Breast epithelium (tissue), 4 donors: Measurements from ENCODE around the gene RAI1. TPM values are rescaled to one million over a fixed set of nuclear protein-coding genes. Genes with fewer than 3 reads are reported as not detected.
"Not testable (repeated sequence)": the region's sequence is repeated elsewhere in the genome, so short reads cannot be mapped to it uniquely, and the experiment has no call there.

Experiments
- DNase-seq, 2 donors: peaks; one replicate each; pipeline ENCODE4 v3.0.0-alpha.2; 2019; ENCODE audit warnings: low spot score in 2 of 2
- H3K27ac ChIP-seq, 2 donors: fragments of 200-600 bp; sonication (generic) in 1 of 2; one replicate each; pipeline ENCODE4 v1.5.1; 2016 to 2019; ENCODE audit warnings: mild to moderate bottlenecking in 1 of 2
- H3K27me3 ChIP-seq, 2 donors: fragments of 200-600 bp; sonication (generic) in 1 of 2; one replicate each; pipeline versions ENCODE4 v1.5.1 to v1.6.0; 2017 to 2019; ENCODE audit warnings: control low read depth in 1 of 2, mild to moderate bottlenecking in 1 of 2
- H3K36me3 ChIP-seq: fragments of 200-600 bp; one replicate; pipeline ENCODE4 v1.5.1; 2019
- H3K4me1 ChIP-seq, 2 donors: fragments of 200-600 bp; sonication (generic); one replicate each; pipeline ENCODE4 v1.5.1; 2016 to 2019; ENCODE audit warnings: control low read depth in 1 of 2
- H3K4me3 ChIP-seq, 3 donors: fragments of 200-600 bp; sonication (generic); 1 replicate in 2 of 3; 2 replicates in 1 of 3; pipeline ENCODE4 v1.5.1; 2016 to 2019; ENCODE audit warnings: mild to moderate bottlenecking in 3 of 3, moderate library complexity in 2 of 3
- H3K9me3 ChIP-seq, 2 donors: fragments of 200-600 bp; sonication (generic) in 1 of 2; one replicate each; pipeline ENCODE4 v1.5.1; 2016 to 2019; ENCODE audit warnings: control low read depth in 1 of 2
- POLR2A ChIP-seq: fragments of 450-650 bp; IDR thresholded peaks from one replicate; pipeline ENCODE4 v1.6.1; 2016; ENCODE audit warnings: antibody characterized with exemption, mild to moderate bottlenecking, moderate library complexity
- POLR2AphosphoS5 ChIP-seq, 3 donors: sonication (generic); formaldehyde crosslinking; IDR thresholded peaks; one replicate each; pipeline ENCODE4 v1.6.1; 2017; ENCODE audit warnings: antibody characterized with exemption in 3 of 3
- intact Hi-C: fragments of 100-400 bp; cut with DNase I; formaldehyde crosslinking; loops from one replicate; pipeline ENCODE4 v1.15.1; 2023; ENCODE audit warnings: low total_unique reads
- total RNA-seq, 3 donors: library from RNA; depleted of rRNA; stranded (reverse); fragments of >200 nt; gene quantifications; one replicate each; pipeline ENCODE4 v1.1.0, GENCODE V29; 2016
- TF ChIP-seq, protein P1 (sequence below), 3 donors: fragments of 450-650 bp; IDR thresholded peaks; one replicate each; pipeline ENCODE4 v1.5.1; 2016 to 2017; ENCODE audit warnings: antibody characterized with exemption in 3 of 3, mild to moderate bottlenecking in 3 of 3, moderate library complexity in 3 of 3

Gene RAI1
- total RNA-seq, 3 donors from 2014 or later: 5.6 to 25.6 (median 20.6) TPM

DNA sequence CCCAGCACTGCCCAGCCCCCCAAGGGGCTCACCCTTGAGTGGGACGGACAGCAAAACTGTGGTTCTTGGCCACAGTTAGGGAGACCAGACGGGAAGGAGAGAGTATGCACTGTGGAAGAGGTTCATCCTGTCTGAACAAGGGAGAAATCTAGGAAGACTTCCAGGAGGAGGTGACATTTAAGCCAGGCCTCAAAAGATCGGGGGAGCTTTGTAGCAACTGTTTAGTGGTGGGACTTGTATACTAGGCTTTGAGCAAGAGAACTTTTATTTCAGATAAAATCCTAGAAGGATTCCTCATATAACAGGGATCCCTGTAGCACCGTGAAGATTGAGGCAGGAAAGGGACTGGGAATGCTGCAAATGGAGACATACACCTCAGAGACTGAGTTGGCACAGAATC lies 124.8 kb downstream of the RAI1 start:
- no peaks in the 10 kb centered on the region for H3K9me3 ChIP-seq
- no peaks in the 10 kb centered on the region for H3K36me3 ChIP-seq
- peaks cover 0 to 7% of the 10 kb centered on the region in 2 donors for H3K4me1 ChIP-seq
- H3K4me3 ChIP-seq: no peak overlapping the region
- H3K27me3 ChIP-seq: no peaks in the 10 kb centered on the region
- H3K27ac ChIP-seq: peak overlapping the region in 1 of 2 donors; percentile 17
- TF ChIP-seq, protein P1, sequence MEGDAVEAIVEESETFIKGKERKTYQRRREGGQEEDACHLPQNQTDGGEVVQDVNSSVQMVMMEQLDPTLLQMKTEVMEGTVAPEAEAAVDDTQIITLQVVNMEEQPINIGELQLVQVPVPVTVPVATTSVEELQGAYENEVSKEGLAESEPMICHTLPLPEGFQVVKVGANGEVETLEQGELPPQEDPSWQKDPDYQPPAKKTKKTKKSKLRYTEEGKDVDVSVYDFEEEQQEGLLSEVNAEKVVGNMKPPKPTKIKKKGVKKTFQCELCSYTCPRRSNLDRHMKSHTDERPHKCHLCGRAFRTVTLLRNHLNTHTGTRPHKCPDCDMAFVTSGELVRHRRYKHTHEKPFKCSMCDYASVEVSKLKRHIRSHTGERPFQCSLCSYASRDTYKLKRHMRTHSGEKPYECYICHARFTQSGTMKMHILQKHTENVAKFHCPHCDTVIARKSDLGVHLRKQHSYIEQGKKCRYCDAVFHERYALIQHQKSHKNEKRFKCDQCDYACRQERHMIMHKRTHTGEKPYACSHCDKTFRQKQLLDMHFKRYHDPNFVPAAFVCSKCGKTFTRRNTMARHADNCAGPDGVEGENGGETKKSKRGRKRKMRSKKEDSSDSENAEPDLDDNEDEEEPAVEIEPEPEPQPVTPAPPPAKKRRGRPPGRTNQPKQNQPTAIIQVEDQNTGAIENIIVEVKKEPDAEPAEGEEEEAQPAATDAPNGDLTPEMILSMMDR (IDR thresholded peaks at IDR 0.05): no peak
- TF ChIP-seq POLR2A (no peak), POLR2AphosphoS5 (IDR thresholded peaks at IDR 0.05) (no peak)
- DNase-seq: no peak
- intact Hi-C loops: no loop called here

DNA sequence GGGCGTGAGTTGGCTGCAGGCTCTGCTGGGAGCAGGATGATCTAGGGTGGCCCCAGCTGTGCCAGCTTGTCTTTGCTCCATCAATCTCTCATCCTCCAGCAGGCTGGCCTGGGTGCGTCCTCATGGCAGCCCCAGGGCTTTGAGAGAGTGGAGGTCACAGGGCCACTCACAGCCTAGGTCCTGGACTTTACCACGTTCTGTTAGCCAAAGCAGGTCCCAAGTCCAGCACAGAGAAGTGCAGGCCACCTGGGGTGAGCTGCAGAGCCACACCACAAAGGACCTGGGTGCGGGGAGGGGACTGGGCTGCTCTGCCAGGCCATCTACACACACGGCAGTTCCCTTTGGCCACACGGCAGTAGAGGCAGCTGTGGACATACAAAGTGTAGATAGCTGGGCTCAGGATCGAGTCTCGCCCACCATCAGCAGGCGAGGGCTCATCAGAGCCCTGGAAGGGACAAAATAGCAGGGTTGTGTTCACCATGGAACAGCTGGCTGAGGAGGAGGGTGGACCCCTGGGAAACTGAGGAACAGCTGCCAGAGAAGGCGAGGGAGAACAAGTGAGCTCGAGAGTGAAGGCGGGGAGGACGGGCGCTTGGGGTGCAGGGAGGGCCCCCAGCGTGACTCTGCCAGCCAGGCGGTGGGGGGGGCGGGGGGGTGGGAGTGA lies 125.5 kb downstream of the RAI1 start:
- no peak overlapping the region for H3K4me3 ChIP-seq
- intact Hi-C loops: no loop called here
- TF ChIP-seq POLR2A: no peak
- no peak for TF ChIP-seq POLR2AphosphoS5 (IDR thresholded peaks at IDR 0.05)
- TF ChIP-seq, protein P1 (IDR thresholded peaks at IDR 0.05): no peak
- no peaks in the 10 kb centered on the region for H3K36me3 ChIP-seq
- H3K27me3 ChIP-seq: no peaks in the 10 kb centered on the region
- no peaks in the 10 kb centered on the region for H3K9me3 ChIP-seq
- H3K4me1 ChIP-seq: peaks cover 0 to 7% of the 10 kb centered on the region in 2 donors
- no peak for DNase-seq
- H3K27ac ChIP-seq: no peak overlapping the region

DNA sequence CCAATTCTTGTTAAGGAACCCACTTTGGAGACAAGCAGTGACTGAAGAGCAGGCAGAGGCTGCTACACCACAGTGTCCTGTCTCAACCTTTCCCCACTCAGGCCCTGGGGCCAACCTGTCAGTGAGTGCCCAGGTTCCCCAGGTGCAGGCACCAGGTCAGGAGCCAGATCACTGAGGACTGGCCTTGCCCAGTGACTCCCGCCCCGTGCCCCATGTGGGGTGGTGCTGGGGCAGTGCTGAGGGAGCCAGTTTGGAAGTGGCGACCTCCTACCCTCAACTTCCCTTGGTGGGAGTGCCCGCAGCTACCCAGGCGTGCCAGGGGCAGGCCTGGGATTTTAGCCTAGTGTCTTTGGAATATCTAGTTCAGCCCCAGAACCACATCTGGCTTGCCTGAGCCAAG lies 126.2 kb downstream of the RAI1 start:
- H3K36me3 ChIP-seq: no peaks in the 10 kb centered on the region
- peaks cover 0 to 11% of the 10 kb centered on the region in 2 donors for H3K4me1 ChIP-seq
- intact Hi-C loops: no loop called here
- no peak overlapping the region for H3K4me3 ChIP-seq
- no peaks in the 10 kb centered on the region for H3K9me3 ChIP-seq
- no peak for DNase-seq
- no peak for TF ChIP-seq POLR2A
- TF ChIP-seq POLR2AphosphoS5 (IDR thresholded peaks at IDR 0.05): no peak
- TF ChIP-seq, protein P1 (IDR thresholded peaks at IDR 0.05): no peak
- peak overlapping the region in 1 of 2 donors; percentile 20 for H3K27ac ChIP-seq
- H3K27me3 ChIP-seq: no peaks in the 10 kb centered on the region

DNA sequence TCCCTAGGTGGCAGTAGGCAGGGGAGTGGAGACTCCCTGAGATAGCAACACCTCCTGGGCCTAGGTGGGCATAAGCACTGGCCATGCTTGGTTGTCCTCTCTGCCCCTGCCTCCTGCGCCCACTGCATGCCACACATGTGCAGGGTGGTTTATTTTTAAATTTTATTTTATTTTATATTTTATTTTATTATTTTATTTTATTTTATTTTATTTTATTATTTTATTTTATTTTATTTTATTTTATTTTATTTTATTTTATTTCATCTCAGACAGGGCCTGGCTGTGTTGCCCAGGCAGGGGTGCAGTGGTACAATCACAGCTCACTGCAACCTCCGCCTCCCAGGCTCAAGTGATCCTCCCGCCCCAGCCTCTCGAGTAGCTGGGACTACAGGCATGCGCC lies 126.9 kb downstream of the RAI1 start:
- H3K4me3 ChIP-seq, H3K36me3 ChIP-seq, DNase-seq, intact Hi-C loops, H3K27ac ChIP-seq, H3K9me3 ChIP-seq, H3K27me3 ChIP-seq: not testable (repeated sequence)
- peaks cover 0 to 15% of the 10 kb centered on the region in 2 donors for H3K4me1 ChIP-seq

DNA sequence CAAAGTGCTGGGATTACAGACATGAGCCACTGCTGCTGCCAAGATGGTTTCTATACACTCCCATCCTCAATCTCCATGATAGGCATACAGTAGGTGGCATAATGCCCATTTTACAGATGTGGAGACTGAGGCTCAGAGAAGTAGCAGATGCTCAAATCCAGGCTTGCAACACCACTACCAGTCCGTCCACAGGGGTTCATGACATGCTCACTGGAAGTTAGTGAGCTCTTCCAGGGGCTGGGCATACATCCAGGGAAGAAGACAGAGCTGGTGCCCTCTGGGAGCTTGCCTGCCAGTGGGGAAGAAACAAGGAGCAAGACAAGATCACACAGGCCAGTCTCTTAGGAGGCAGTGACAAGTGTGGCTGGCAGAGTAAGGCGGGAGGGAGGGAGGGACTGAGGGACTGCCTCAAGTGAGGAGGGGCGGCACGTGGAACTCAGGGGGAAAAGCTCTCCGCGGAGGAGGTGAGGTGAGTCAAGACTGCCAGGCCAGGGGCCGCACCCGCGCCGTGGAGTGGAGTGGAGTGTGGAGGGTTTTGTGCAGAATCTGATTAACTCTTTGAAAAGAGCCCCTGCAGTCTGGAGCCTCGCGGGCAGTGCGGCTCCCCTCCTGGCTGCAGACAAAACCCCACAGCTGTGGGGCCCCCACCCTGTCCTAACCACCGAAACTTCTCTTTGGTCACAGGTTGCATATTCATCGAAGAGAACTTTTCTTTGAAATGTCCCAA lies 127.6 kb downstream of the RAI1 start:
- DNase-seq: no peak
- peak overlapping the region in 1 of 2 donors; percentile 36 for H3K27ac ChIP-seq
- intact Hi-C loops: no loop called here
- peak in 1 of 3 donors; percentile 30 for TF ChIP-seq POLR2AphosphoS5 (IDR thresholded peaks at IDR 0.05)
- TF ChIP-seq, protein P1 (IDR thresholded peaks at IDR 0.05): no peak
- TF ChIP-seq POLR2A: no peak
- peaks cover under 1 to 15% of the 10 kb centered on the region in 2 donors for H3K4me1 ChIP-seq
- H3K9me3 ChIP-seq: no peaks in the 10 kb centered on the region
- H3K4me3 ChIP-seq: peak overlapping the region in 2 of 3 donors; percentile 51 to 65
- H3K36me3 ChIP-seq: no peaks in the 10 kb centered on the region
- H3K27me3 ChIP-seq: no peaks in the 10 kb centered on the region
